HG03469 (cell line): Measurements from ENCODE around the gene KCNMA1.

Experiments used
- ATAC-seq: cut with Tn5 transposase; IDR thresholded peaks from one replicate; pipeline ENCODE4 v1.9.1; 2021; ENCODE audit warnings: mild to moderate bottlenecking, moderate library complexity, moderate number of reproducible peaks; ENCODE audit not compliant: unreplicated experiment

The KCNMA1 gene

DNA sequence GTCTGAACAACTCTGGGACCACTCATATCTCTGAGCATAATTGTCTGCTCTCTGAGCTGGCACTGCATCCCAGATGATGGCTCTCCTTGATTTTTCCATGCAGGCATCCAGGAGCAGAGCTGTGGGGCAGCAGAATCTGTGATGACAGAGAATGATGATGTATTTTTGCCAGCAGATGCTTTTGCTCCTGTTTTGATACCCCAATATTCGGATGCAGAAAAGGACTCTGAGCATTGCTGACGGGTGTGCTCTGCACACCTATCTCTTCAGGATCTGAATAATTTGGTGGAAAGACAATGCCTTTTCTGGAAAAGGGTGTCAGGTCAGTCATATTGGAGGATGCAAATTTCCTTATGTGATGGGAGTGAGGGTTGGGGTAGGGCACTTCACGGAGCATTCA is 735.9 kb downstream of the KCNMA1 start:
- ATAC-seq, result no peak

DNA sequence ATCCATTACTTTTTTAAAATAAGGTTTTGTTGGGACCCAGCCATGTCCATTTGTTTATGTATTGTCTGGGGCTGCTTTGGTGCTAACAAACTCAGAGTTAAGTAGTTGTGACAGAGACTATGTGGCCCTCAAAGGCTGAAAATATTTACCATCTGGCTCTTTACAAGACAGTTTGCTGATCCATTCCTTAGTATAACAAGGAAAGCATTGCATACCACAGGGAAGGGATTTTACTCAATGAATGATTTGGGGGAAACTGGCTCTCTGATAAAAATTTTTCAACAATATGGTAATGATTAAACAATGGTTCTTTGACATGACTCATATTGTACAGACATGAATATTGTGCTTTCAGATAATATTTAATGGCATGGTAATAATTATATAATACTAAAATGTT is 738.1 kb downstream of the KCNMA1 start:
- ATAC-seq, result no peak

GRCh38 chr10:76892766-76893479 is 744.7 kb downstream of the KCNMA1 start:
- ATAC-seq, result no peak

- no peak for ATAC-seq
Observed at GRCh38 chr10:76887223-76888010, 750.2 kb downstream of the KCNMA1 start.

DNA sequence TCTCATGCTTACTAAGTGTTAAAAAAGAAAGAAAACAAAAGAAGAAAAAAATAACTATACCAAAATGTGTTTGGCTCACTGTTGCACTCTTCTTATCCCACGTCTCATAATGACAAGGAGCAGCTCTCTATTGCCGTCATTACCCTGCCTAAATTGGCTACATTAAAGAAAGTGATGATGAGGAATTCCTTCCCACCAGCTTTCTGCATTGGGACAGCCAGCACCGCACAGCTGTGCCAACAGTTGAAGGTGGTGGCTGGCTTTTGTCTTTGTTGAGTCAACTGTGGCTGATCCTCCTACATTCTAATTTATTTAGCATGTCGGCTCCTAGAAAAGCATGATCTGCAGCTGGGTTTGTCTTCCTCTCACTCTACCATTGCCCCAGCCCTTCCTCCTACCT is 751.8 kb downstream of the KCNMA1 start:
- no peak for ATAC-seq

GRCh38 chr10:76884673-76885275 is 752.8 kb downstream of the KCNMA1 start:
- no peak for ATAC-seq

GRCh38 chr10:76883596-76883995 is 754.0 kb downstream of the KCNMA1 start:
- ATAC-seq, result no peak

- no peak for ATAC-seq
Observed at GRCh38 chr10:76882796-76883195, 754.8 kb downstream of the KCNMA1 start.

- ATAC-seq, result peak; percentile 55
Observed at GRCh38 chr10:76882245-76882644, 755.4 kb downstream of the KCNMA1 start.

- peak; percentile 84 for ATAC-seq
Observed at GRCh38 chr10:76881477-76882220, 756.0 kb downstream of the KCNMA1 start.

- ATAC-seq, result no peak
Observed at GRCh38 chr10:76880931-76881330, 756.7 kb downstream of the KCNMA1 start.

DNA sequence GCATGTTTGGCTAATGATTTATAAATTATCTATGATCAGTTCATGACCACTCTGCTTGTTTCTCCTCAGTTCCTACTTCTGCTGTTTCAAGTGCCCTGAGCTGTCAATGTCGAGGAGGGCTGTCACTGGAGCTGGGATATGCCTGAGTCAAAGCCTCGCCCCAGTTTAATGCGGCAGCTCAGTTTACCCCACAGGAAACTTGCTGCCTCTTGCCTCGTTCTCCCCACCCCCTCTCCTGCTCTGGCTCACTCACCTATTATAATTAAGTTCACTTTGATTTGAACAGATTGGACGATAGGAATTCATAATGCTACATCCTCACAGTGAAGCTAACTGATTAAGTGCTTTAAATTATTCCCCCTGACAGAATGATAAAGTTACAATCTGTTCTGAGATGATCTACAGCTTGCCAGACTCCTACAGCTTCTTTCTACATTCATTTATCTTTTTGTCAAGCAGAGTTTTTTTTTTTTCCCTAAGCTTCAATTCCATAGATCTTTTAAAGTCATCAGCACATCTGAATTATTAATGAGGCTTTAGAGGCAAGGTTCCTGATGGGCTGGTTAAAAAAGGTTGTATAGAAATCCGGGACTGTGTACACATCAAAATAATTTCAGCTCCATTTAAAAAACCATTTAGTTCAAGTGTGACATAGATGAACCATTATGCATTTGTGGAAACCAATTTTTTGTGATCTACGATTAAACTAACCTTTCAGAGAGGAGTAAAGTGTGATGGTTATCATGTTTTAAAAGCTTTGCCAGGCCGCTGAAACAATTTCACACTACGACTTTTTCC is 758.3 kb downstream of the KCNMA1 start:
- no peak for ATAC-seq

DNA sequence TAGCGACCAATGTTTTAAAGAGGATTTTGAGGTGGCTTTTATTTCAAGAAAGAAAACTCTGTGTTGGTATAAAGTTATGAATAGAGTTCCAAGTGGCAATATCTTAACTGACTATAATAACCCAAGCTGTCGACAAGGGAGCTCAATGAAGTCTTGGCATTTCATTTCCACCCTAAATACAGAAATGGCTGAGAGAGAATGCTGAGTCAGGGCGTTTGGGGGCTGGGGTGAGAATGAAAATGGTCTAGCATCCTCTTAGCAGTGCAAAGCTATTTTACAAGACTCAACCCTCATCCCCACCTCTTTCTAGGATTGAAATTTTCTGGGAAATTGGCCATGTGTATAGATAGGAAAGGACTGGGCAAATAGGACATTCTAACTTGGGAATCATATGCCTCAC is 759.1 kb downstream of the KCNMA1 start:
- no peak for ATAC-seq

- no peak for ATAC-seq
Observed at GRCh38 chr10:76874896-76875295, 762.7 kb downstream of the KCNMA1 start.

DNA sequence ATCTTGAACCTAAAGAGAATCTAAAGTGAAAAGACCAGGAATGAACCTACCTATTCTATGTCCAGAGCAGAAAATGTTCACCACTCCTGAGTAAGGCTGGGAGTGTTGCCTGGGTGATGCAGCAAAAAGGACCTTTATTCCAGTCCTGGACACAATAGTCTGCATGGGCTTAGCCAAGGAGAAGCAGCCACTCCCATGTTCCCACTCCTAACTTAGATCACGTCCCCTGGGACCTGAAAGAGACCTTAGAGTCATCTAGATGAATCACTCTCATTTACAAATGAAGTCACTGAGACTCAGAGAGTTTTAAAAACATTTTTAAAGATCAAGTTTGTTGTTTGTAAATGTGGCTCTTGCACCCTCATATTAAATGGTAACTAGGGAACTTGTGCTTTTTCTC is 763.4 kb downstream of the KCNMA1 start:
- ATAC-seq, result no peak

GRCh38 chr10:76871697-76872295 is 765.8 kb downstream of the KCNMA1 start:
- ATAC-seq, result no peak

DNA sequence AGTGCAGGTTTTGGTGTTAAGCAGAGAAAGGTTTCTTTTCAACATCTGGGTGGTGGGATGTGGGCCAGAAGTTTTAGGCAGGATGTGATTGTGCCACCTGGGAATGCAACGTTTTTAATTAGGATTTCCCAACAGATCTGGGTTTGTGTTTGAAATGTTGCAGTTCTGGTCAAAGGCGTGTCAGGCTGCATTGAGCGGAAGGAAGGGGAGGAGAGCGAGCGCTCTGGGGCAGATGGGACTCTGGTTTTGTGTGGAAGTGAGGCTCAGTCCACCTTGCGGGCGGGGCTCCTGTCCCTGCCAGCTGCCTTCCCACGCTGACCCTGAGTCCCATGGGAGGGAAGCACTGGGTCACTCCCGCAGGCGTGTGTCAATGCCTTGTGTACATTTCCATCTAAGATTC is 767.7 kb downstream of the KCNMA1 start:
- no peak for ATAC-seq

DNA sequence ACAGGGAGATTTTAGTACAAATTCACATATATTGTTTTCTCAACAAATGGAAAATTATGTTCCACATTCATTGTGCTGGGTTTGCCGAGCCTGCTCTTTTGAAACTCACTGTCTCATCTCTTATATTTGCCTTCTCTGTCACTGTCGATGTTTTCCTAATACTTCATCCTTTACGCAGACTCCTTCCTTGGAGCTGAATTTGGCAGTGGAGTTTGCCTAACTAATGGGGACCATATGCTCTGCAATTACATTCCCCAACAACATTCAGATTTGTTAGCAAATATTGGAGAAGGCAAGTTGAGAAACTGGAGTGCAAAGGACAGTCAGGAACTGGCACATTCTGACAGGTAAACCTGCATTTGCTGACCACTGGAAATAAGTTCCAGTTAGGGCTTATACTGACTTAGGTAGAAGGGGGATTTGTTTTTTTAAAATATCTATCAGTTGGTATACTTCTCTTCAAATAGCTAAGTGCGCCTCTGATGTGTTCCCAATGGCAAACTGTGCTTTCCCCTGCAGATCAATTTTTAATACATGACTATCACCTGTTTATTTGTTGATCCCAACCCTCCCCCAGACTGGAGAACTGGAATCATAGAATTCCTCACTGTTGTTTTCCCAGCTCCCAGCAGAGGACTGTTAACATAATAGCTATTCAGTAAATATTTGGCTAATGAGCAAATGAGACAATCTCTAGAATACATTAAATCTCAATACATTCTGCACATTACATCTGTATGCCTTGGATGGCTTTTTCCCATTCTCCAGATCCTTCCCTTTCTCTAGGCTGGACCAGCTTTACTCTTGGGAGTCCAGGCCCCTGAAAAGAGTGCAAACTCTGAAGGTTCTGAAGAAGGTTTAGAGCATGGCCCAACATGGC is 769.3 kb downstream of the KCNMA1 start:
- ATAC-seq, result no peak
